WTC11 (cell line): ENCODE data around the gene ATP6V1F.

ENCODE experiments used
- ESRRA ChIP-seq: sonication (generic); formaldehyde crosslinking; IDR thresholded peaks from 2 replicates; pipeline ENCODE4 v1.8.1; 2022; ENCODE audit warnings: mild to moderate bottlenecking, missing genetic modification reagents, borderline replicate concordance
- FOXP1 ChIP-seq: sonication (generic); formaldehyde crosslinking; IDR thresholded peaks from 2 replicates; pipeline ENCODE4 v1.8.0; 2022; ENCODE audit warnings: missing genetic modification reagents, mild to moderate bottlenecking, moderate library complexity, borderline replicate concordance
- GRHL2 ChIP-seq: fragments of 250-450 bp; sonication (Bioruptor Pico); IDR thresholded peaks from 2 replicates; pipeline ENCODE4 v1.8.0; 2022; ENCODE audit warnings: mild to moderate bottlenecking, moderate library complexity; ENCODE audit not compliant: insufficient replicate concordance, severe bottlenecking
- SMAD3 ChIP-seq: sonication (generic); formaldehyde crosslinking; IDR thresholded peaks from 2 replicates; pipeline ENCODE4 v1.8.0; 2022; ENCODE audit warnings: missing genetic modification reagents, mild to moderate bottlenecking, borderline replicate concordance
- ZNF121 ChIP-seq: sonication (generic); formaldehyde crosslinking; IDR thresholded peaks from 2 replicates; pipeline ENCODE4 v1.8.0; 2023; ENCODE audit warnings: missing genetic modification reagents
- TF ChIP-seq, protein P1 (sequence below): fragments of 200-600 bp; IDR thresholded peaks from 2 replicates; pipeline ENCODE4 v1.8.0; 2022; ENCODE audit warnings: antibody characterized with exemption
- TF ChIP-seq, protein P2 (sequence below): sonication (generic); formaldehyde crosslinking; IDR thresholded peaks from 2 replicates; pipeline ENCODE4 v1.8.0; 2023; ENCODE audit warnings: missing genetic modification reagents, mild to moderate bottlenecking, borderline replicate concordance
- TF ChIP-seq, protein P3 (sequence below): sonication (generic); formaldehyde crosslinking; IDR thresholded peaks from 2 replicates; pipeline ENCODE4 v1.8.1; 2023; ENCODE audit warnings: mild to moderate bottlenecking, missing genetic modification reagents, borderline replicate concordance
- TF ChIP-seq, protein P4 (sequence below): sonication (generic); formaldehyde crosslinking; IDR thresholded peaks from 2 replicates; pipeline ENCODE4 v1.8.1; 2023; ENCODE audit warnings: mild to moderate bottlenecking, missing genetic modification reagents, moderate library complexity

DNA sequence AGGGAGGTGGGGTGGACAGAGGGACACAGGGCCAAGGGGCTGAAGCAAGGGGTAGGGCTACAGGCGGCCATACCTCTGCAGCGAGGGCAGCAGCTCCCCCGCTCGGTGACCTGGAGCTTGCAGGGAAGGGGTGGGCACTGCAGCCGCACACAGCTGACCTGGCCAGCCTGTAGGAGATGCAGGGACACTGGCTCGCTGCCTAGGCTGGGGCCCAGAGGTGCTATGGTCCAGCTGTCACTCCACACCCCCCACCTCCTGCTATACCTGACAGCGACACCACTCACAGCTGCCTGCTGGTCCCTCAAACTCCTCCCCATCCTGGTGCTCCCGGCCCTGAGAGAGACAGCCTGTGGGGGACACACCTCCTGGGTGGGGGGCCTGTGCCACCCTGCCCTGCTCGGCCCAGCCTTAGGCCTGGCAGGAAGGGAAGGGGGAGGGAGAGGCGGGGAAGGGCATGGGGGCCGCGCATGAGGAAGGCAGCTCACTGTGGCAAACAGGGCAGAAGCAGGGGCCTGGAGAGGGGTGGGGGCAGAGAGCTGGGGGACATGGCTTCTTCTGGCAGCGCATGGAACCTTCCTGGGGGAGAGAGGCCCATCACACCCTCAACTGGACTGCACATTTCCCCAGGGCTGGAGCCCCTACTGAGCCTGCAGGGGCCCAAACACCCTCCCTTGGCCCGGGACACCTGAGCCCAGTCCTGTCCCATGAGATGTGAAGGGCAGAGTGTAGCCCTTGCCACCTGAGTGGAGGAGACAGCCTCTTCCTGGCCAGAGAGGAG, 23.9 kb downstream of the ATP6V1F start:
- TF ChIP-seq, protein P1, sequence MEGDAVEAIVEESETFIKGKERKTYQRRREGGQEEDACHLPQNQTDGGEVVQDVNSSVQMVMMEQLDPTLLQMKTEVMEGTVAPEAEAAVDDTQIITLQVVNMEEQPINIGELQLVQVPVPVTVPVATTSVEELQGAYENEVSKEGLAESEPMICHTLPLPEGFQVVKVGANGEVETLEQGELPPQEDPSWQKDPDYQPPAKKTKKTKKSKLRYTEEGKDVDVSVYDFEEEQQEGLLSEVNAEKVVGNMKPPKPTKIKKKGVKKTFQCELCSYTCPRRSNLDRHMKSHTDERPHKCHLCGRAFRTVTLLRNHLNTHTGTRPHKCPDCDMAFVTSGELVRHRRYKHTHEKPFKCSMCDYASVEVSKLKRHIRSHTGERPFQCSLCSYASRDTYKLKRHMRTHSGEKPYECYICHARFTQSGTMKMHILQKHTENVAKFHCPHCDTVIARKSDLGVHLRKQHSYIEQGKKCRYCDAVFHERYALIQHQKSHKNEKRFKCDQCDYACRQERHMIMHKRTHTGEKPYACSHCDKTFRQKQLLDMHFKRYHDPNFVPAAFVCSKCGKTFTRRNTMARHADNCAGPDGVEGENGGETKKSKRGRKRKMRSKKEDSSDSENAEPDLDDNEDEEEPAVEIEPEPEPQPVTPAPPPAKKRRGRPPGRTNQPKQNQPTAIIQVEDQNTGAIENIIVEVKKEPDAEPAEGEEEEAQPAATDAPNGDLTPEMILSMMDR = no peak
- TF ChIP-seq ZNF121 (CRISPR knock-in tag) = no peak
- TF ChIP-seq, protein P2, sequence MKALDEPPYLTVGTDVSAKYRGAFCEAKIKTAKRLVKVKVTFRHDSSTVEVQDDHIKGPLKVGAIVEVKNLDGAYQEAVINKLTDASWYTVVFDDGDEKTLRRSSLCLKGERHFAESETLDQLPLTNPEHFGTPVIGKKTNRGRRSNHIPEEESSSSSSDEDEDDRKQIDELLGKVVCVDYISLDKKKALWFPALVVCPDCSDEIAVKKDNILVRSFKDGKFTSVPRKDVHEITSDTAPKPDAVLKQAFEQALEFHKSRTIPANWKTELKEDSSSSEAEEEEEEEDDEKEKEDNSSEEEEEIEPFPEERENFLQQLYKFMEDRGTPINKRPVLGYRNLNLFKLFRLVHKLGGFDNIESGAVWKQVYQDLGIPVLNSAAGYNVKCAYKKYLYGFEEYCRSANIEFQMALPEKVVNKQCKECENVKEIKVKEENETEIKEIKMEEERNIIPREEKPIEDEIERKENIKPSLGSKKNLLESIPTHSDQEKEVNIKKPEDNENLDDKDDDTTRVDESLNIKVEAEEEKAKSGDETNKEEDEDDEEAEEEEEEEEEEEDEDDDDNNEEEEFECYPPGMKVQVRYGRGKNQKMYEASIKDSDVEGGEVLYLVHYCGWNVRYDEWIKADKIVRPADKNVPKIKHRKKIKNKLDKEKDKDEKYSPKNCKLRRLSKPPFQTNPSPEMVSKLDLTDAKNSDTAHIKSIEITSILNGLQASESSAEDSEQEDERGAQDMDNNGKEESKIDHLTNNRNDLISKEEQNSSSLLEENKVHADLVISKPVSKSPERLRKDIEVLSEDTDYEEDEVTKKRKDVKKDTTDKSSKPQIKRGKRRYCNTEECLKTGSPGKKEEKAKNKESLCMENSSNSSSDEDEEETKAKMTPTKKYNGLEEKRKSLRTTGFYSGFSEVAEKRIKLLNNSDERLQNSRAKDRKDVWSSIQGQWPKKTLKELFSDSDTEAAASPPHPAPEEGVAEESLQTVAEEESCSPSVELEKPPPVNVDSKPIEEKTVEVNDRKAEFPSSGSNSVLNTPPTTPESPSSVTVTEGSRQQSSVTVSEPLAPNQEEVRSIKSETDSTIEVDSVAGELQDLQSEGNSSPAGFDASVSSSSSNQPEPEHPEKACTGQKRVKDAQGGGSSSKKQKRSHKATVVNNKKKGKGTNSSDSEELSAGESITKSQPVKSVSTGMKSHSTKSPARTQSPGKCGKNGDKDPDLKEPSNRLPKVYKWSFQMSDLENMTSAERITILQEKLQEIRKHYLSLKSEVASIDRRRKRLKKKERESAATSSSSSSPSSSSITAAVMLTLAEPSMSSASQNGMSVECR = no peak
- TF ChIP-seq, protein P3, sequence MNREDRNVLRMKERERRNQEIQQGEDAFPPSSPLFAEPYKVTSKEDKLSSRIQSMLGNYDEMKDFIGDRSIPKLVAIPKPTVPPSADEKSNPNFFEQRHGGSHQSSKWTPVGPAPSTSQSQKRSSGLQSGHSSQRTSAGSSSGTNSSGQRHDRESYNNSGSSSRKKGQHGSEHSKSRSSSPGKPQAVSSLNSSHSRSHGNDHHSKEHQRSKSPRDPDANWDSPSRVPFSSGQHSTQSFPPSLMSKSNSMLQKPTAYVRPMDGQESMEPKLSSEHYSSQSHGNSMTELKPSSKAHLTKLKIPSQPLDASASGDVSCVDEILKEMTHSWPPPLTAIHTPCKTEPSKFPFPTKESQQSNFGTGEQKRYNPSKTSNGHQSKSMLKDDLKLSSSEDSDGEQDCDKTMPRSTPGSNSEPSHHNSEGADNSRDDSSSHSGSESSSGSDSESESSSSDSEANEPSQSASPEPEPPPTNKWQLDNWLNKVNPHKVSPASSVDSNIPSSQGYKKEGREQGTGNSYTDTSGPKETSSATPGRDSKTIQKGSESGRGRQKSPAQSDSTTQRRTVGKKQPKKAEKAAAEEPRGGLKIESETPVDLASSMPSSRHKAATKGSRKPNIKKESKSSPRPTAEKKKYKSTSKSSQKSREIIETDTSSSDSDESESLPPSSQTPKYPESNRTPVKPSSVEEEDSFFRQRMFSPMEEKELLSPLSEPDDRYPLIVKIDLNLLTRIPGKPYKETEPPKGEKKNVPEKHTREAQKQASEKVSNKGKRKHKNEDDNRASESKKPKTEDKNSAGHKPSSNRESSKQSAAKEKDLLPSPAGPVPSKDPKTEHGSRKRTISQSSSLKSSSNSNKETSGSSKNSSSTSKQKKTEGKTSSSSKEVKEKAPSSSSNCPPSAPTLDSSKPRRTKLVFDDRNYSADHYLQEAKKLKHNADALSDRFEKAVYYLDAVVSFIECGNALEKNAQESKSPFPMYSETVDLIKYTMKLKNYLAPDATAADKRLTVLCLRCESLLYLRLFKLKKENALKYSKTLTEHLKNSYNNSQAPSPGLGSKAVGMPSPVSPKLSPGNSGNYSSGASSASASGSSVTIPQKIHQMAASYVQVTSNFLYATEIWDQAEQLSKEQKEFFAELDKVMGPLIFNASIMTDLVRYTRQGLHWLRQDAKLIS = no peak
- no peak for TF ChIP-seq GRHL2 (CRISPR knock-in tag)
- TF ChIP-seq, protein P4, sequence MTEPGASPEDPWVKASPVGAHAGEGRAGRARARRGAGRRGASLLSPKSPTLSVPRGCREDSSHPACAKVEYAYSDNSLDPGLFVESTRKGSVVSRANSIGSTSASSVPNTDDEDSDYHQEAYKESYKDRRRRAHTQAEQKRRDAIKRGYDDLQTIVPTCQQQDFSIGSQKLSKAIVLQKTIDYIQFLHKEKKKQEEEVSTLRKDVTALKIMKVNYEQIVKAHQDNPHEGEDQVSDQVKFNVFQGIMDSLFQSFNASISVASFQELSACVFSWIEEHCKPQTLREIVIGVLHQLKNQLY (CRISPR knock-in tag) = no peak
- TF ChIP-seq FOXP1 = no peak
- TF ChIP-seq ESRRA (CRISPR knock-in tag) = no peak
- no peak for TF ChIP-seq SMAD3 (CRISPR knock-in tag)
